22Rv1 (cell line): ENCODE results near the gene AOAH.

Experiments
- H3K27ac ChIP-seq: fragments of 450-650 bp; 2 replicates; pipeline ENCODE4 v1.5.1; 2017
- CTCF ChIP-seq: fragments of 450-650 bp; IDR thresholded peaks from 2 replicates; pipeline ENCODE4 v1.5.1; 2017; ENCODE audit warnings: mild to moderate bottlenecking
- ZFX ChIP-seq: fragments of 450-650 bp; IDR thresholded peaks from 2 replicates; pipeline ENCODE4 v1.6.1; 2017; ENCODE audit warnings: antibody characterized with exemption, borderline replicate concordance

Gene AOAH

GRCh38 chr7:36748017-36748487 is 23.8 kb upstream of the AOAH start:
- no peak for TF ChIP-seq ZFX
- no peak for TF ChIP-seq CTCF
- no peak overlapping the region for H3K27ac ChIP-seq

- TF ChIP-seq CTCF (no peak), ZFX (no peak)
- H3K27ac ChIP-seq: no peak overlapping the region
Measured at GRCh38 chr7:36747280-36748016, 23.2 kb upstream of the AOAH start.

- no peak for TF ChIP-seq CTCF
- no peak for TF ChIP-seq ZFX
- H3K27ac ChIP-seq: no peak overlapping the region
Measured at GRCh38 chr7:36746347-36746746, 22.1 kb upstream of the AOAH start.

DNA sequence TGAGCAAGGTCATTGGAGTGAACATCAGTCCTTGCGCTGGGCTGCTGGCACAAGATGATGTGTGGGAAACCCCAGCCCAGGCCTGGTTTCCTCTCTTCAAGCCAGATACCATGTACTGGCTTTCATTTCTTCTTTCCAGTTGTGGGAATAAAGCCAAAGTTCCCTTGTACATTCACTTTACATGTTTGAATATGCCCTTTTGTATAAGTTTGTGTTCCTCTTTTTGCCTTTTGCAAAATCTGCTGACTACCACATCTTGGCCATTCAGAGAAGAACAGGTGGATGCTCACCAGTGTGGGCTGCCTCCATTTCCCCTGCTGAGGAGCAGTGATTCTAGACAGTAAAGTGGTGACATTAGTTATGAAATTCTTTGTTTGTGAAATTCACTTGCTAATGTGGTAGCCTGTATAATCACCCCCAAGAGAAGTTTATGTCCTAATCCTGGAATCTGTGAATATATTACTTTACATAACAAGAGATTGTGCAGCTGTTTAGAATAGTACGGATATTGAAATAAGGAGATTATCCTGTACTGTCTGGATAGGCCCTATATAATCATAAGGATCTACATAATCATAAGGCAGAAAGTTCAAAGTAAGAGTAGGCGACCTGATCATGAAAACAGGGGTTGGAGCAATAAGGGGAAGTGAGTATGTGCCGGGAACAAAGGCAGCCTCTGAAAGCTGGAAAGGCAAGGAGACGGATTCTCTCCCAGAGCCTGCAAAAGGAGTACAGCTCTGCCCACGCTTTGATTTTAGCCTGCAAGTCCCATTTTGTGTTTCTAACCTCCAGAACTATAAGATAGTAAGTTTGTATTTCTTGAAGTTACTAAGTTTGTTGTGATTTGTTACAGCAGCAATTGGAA is 18.8 kb upstream of the AOAH start:
- TF ChIP-seq CTCF: no peak
- TF ChIP-seq ZFX: no peak
- H3K27ac ChIP-seq: no peak overlapping the region

- TF ChIP-seq CTCF (no peak), ZFX (no peak)
- H3K27ac ChIP-seq: no peak overlapping the region
Measured at GRCh38 chr7:36741866-36742265, 17.6 kb upstream of the AOAH start.

DNA sequence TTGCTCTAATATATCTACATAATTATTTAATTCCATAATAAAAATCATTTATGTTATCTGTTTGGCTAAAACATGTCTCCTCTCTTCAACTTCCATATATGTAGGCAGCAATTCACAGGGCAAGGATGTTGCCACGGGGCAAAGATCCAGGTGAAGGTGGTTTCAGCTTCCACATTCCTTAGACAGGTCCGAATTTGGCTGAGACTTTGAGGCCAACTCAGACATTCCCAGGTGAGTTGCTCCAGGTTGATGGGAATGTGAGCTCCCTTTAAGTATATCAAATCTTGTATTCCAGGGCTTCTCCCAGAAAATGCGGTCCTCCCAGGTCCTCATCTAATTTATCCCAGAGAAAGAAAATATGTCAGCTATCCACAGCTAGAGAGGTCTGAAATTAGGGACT is 15.1 kb upstream of the AOAH start:
- H3K27ac ChIP-seq: no peak overlapping the region
- TF ChIP-seq ZFX (no peak), CTCF (no peak)

- TF ChIP-seq CTCF: no peak
- no peak for TF ChIP-seq ZFX
- no peak overlapping the region for H3K27ac ChIP-seq
Measured at GRCh38 chr7:36736899-36737211, 12.6 kb upstream of the AOAH start.
